CD14-positive monocyte (primary cell): ENCODE measurements around the gene CCNB2. TPM values are rescaled to one million over a fixed set of nuclear protein-coding genes. Genes with fewer than 3 reads are reported as not detected.

Experiments used
- DNase-seq, 3 donors: peaks; one replicate each; pipeline ENCODE4 v3.0.0-alpha.2; 2011 to 2022
- H2AFZ ChIP-seq: 2 replicates; pipeline ENCODE4 v1.6.0; 2012; ENCODE audit warnings: mild to moderate bottlenecking, low read depth, low read length, inconsistent platforms; ENCODE audit not compliant: insufficient read depth, poor library complexity, severe bottlenecking
- H3K27ac ChIP-seq, 2 donors: 1 replicate in 1 of 2; 2 replicates in 1 of 2; pipeline ENCODE4 v1.5.1; 2012 to 2013; ENCODE audit warnings: low read length in 2 of 2, control low read depth in 1 of 2, inconsistent platforms in 1 of 2, low read depth in 1 of 2, mild to moderate bottlenecking in 1 of 2
- H3K27me3 ChIP-seq, 2 donors: one replicate each; pipeline versions ENCODE4 v1.6.0 to v1.6.1; 2011 to 2013; ENCODE audit warnings: low read length in 2 of 2; ENCODE audit not compliant: control insufficient read depth in 2 of 2, insufficient read depth in 2 of 2
- H3K36me3 ChIP-seq, 2 donors: replicated peaks in 1 of 2; 1 replicate in 1 of 2; 2 replicates in 1 of 2; pipeline versions ENCODE4 v1.5.1 to v1.6.1; 2012 to 2013; ENCODE audit warnings: low read length in 2 of 2, control low read depth in 1 of 2, inconsistent platforms in 1 of 2, mild to moderate bottlenecking in 1 of 2; ENCODE audit not compliant: insufficient read depth in 2 of 2, control insufficient read depth in 1 of 2
- H3K4me1 ChIP-seq, 2 donors: 1 replicate in 1 of 2; 2 replicates in 1 of 2; pipeline versions ENCODE4 v1.5.1 to v1.6.1; 2012 to 2013; ENCODE audit warnings: low read length in 2 of 2, control low read depth in 1 of 2, inconsistent platforms in 1 of 2, mild to moderate bottlenecking in 1 of 2, moderate library complexity in 1 of 2; ENCODE audit not compliant: insufficient read depth in 2 of 2, control insufficient read depth in 1 of 2
- H3K4me2 ChIP-seq: replicated peaks from 2 replicates; pipeline ENCODE3; 2012; ENCODE audit warnings: low read length, moderate library complexity, mild to moderate bottlenecking; ENCODE audit not compliant: poor library complexity, severe bottlenecking; ENCODE audit errors: extremely low read depth
- H3K4me3 ChIP-seq, 3 experiments: fragments of 200-600 bp in 1 of 3; sonication (generic) in 1 of 3; replicated peaks in 1 of 3; 1 replicate in 2 of 3; 2 replicates in 1 of 3; pipeline ENCODE4 v1.5.1; 2011 to 2013; ENCODE audit warnings: low read length in 3 of 3, mild to moderate bottlenecking in 3 of 3, control low read depth in 2 of 3, low read depth in 2 of 3, inconsistent platforms in 1 of 3, moderate library complexity in 1 of 3
- H3K79me2 ChIP-seq: 2 replicates; pipeline ENCODE4 v1.6.0; 2012; ENCODE audit warnings: mild to moderate bottlenecking, control low read depth, inconsistent platforms, low read length, moderate library complexity; ENCODE audit not compliant: insufficient read depth
- H3K9ac ChIP-seq: 2 replicates; pipeline ENCODE4 v1.6.0; 2017; ENCODE audit warnings: low read length, mild to moderate bottlenecking; ENCODE audit not compliant: insufficient read depth, poor library complexity, severe bottlenecking
- H3K9me3 ChIP-seq, 2 donors: replicated peaks in 1 of 2; 1 replicate in 1 of 2; 2 replicates in 1 of 2; pipeline versions ENCODE4 v1.5.1 to v1.6.1; 2012 to 2013; ENCODE audit warnings: low read length in 2 of 2, control low read depth in 1 of 2; ENCODE audit not compliant: control insufficient read depth in 1 of 2, insufficient read depth in 1 of 2
- H4K20me1 ChIP-seq: 2 replicates; pipeline ENCODE4 v1.6.0; 2012; ENCODE audit warnings: mild to moderate bottlenecking, low read length, control low read depth, moderate library complexity; ENCODE audit not compliant: insufficient read depth
- H3K27ac Mint-ChIP-seq, 7 donors: one replicate each; pipeline ENCODE4 v1.8.0; 2020; ENCODE audit warnings: mild to moderate bottlenecking in 7 of 7, mixed read lengths in 7 of 7, moderate library complexity in 6 of 7, inconsistent platforms in 2 of 7
- H3K27me3 Mint-ChIP-seq, 3 donors: one replicate each; pipeline ENCODE4 v1.8.0; 2021 to 2022; ENCODE audit warnings: low read depth in 3 of 3, mild to moderate bottlenecking in 3 of 3, mixed read lengths in 3 of 3, moderate library complexity in 3 of 3, inconsistent platforms in 1 of 3
- H3K36me3 Mint-ChIP-seq, 2 donors: one replicate each; pipeline ENCODE4 v1.8.0; 2020; ENCODE audit warnings: mixed read lengths in 2 of 2, inconsistent platforms in 1 of 2, mild to moderate bottlenecking in 1 of 2
- H3K4me1 Mint-ChIP-seq: one replicate; pipeline ENCODE4 v1.8.0; 2020; ENCODE audit warnings: mild to moderate bottlenecking, mixed read lengths
- H3K4me3 Mint-ChIP-seq, 2 donors: one replicate each; pipeline ENCODE4 v1.8.0; 2020; ENCODE audit warnings: mild to moderate bottlenecking in 2 of 2, mixed read lengths in 2 of 2, moderate library complexity in 1 of 2
- H3K9me3 Mint-ChIP-seq, 7 donors: one replicate each; pipeline ENCODE4 v1.8.0; 2020 to 2022; ENCODE audit warnings: mixed read lengths in 7 of 7, mild to moderate bottlenecking in 6 of 7, moderate library complexity in 6 of 7, inconsistent platforms in 2 of 7
- WGBS: methylation state at CpG from one replicate; pipeline ENCODE4 v1.1.5; 2013; ENCODE audit warnings: missing lambda C conversion rate; ENCODE audit not compliant: insufficient coverage; 5-methylcytosine and 5-hydroxymethylcytosine counted together
- intact Hi-C, 2 donors: fragments of 100-400 bp; cut with micrococcal nuclease; formaldehyde crosslinking; loops; one replicate each; pipeline versions ENCODE4 v1.15.0 to v1.15.1; 2023
- polyA plus RNA-seq, 3 donors: library from polyadenylated mRNA; depleted of rRNA in 1 of 3; unstranded in 2 of 3; stranded (reverse) in 1 of 3; fragments of 300-500 nt in 2 of 3; fragments of >200 nt in 1 of 3; fragmentation: Illumina TruSeq in 2 of 3; gene quantifications; 1 replicate in 2 of 3; 2 replicates in 1 of 3; pipeline ENCODE4 v1.2.3, GENCODE V29; 2012 to 2021
- TF ChIP-seq, protein P1 (sequence below): fragments of 200-600 bp; IDR thresholded peaks from one replicate; pipeline ENCODE4 v1.8.0; 2022; ENCODE audit warnings: antibody characterized with exemption, mild to moderate bottlenecking

Gene CCNB2
- polyA plus RNA-seq, 3 donors = 0.13 to 0.53 (median 0.31) TPM

DNA sequence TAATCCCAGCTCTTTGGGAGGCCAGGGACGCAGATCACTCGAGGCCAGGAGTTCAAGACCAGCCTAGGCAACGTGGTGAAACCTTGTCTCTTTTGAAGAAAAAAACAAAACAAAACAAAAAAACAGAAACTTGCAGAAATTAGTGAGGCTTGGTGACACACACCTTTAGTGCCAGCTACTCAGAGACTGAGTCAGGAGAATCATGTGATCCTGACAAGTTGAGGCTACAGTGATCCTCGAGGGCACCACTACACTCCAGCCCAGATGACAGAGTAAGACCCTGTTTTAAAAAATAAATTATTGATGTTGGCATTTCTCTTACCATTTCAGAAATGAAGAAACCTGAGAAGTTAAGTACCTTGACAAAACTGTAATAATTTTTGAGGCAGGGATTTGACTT is 44.6 kb upstream of the CCNB2 start:
- Histone ChIP-seq H3K79me2 (peaks cover 6% of the 10 kb centered on the region), H3K4me1 (no peaks in the 10 kb centered on the region), H3K9me3 (no peaks in the 10 kb centered on the region), H3K27ac (no peak overlapping the region), H2AFZ (no peak overlapping the region), H4K20me1 (peaks cover 80% of the 10 kb centered on the region), H3K4me2 (no peak overlapping the region), H3K9ac (no peak overlapping the region), H3K4me3 (no peak overlapping the region), H3K36me3 (peaks cover 91 to 99% of the 10 kb centered on the region in 2 donors), H3K27me3 (no peaks in the 10 kb centered on the region)
- peaks cover 79 to 96% of the 10 kb centered on the region in 2 donors for H3K36me3 Mint-ChIP-seq
- H3K4me3 Mint-ChIP-seq = no peak overlapping the region
- WGBS = no CpG with 5 or more reads among the region's 4 CpGs
- intact Hi-C loops = no loop called here
- no peaks in the 10 kb centered on the region for H3K9me3 Mint-ChIP-seq
- DNase-seq = no peak
- H3K27ac Mint-ChIP-seq = peak overlapping the region in 1 of 7 donors; percentile 69
- peaks cover 8% of the 10 kb centered on the region for H3K4me1 Mint-ChIP-seq
- TF ChIP-seq, protein P1, sequence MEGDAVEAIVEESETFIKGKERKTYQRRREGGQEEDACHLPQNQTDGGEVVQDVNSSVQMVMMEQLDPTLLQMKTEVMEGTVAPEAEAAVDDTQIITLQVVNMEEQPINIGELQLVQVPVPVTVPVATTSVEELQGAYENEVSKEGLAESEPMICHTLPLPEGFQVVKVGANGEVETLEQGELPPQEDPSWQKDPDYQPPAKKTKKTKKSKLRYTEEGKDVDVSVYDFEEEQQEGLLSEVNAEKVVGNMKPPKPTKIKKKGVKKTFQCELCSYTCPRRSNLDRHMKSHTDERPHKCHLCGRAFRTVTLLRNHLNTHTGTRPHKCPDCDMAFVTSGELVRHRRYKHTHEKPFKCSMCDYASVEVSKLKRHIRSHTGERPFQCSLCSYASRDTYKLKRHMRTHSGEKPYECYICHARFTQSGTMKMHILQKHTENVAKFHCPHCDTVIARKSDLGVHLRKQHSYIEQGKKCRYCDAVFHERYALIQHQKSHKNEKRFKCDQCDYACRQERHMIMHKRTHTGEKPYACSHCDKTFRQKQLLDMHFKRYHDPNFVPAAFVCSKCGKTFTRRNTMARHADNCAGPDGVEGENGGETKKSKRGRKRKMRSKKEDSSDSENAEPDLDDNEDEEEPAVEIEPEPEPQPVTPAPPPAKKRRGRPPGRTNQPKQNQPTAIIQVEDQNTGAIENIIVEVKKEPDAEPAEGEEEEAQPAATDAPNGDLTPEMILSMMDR = no peak
- H3K27me3 Mint-ChIP-seq = no peaks in the 10 kb centered on the region

DNA sequence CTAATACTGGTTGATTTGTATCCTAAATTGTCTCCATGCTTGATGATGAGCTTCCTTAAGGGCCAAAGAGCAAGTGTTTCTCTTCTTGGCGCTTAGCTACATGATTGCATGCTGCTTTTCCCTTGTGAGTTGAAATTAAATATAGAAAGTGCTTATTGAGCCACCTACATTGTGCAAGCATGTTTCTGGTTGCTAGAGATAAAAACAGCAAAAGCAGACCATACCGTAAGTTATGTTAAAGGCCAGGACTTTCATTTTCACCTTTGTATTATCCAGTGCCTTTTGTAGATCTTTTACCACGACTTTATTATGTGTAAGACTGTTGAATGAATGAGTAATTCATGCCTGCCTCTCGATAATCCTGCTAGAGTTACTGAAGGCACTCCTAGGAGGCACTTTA is 41.9 kb upstream of the CCNB2 start:
- no peak overlapping the region for H3K4me3 ChIP-seq
- H3K9me3 ChIP-seq = no peaks in the 10 kb centered on the region
- H3K79me2 ChIP-seq = peaks cover 6% of the 10 kb centered on the region
- Mint-ChIP-seq H3K27ac (peak overlapping the region in 1 of 7 donors; percentile 46), H3K9me3 (no peaks in the 10 kb centered on the region), H3K36me3 (peaks cover 82 to 98% of the 10 kb centered on the region in 2 donors), H3K27me3 (no peaks in the 10 kb centered on the region), H3K4me1 (peaks cover 8% of the 10 kb centered on the region), H3K4me3 (no peak overlapping the region)
- intact Hi-C loops = no loop called here
- H3K4me2 ChIP-seq = no peak overlapping the region
- no peaks in the 10 kb centered on the region for H3K27me3 ChIP-seq
- peaks cover 90 to 99% of the 10 kb centered on the region in 2 donors for H3K36me3 ChIP-seq
- no peaks in the 10 kb centered on the region for H3K4me1 ChIP-seq
- WGBS = 33% methylated on average over 1 of the region's 4 CpGs
- DNase-seq = no peak
- H4K20me1 ChIP-seq = peaks cover 68% of the 10 kb centered on the region
- TF ChIP-seq, protein P1 = no peak
- H3K9ac ChIP-seq = no peak overlapping the region
- peak overlapping the region in 1 of 2 donors; percentile 57 for H3K27ac ChIP-seq
- H2AFZ ChIP-seq = no peak overlapping the region
